HEK293 (cell line): ENCODE data around the gene TULP1.

Source experiments
- GLIS1 ChIP-seq: fragments of 450-650 bp; formaldehyde crosslinking; IDR thresholded peaks from 2 replicates; pipeline ENCODE4 v1.5.1; 2016; ENCODE audit warnings: missing biosample characterization, missing genetic modification characterization
- ZNF292 ChIP-seq: fragments of 450-650 bp; formaldehyde crosslinking; IDR thresholded peaks from 2 replicates; pipeline ENCODE4 v1.5.1; 2016; ENCODE audit warnings: low read depth, missing biosample characterization, missing genetic modification characterization, borderline replicate concordance
- ZNF350 ChIP-seq: fragments of 450-650 bp; formaldehyde crosslinking; IDR thresholded peaks from 2 replicates; pipeline ENCODE4 v1.5.0; 2017; ENCODE audit warnings: missing biosample characterization, mild to moderate bottlenecking, missing genetic modification characterization
- ZNF558 ChIP-seq: fragments of 450-650 bp; formaldehyde crosslinking; IDR thresholded peaks from 2 replicates; pipeline ENCODE4 v1.5.1; 2016; ENCODE audit warnings: missing biosample characterization, missing genetic modification characterization
- ZNF623 ChIP-seq: fragments of 450-650 bp; formaldehyde crosslinking; IDR thresholded peaks from 2 replicates; pipeline ENCODE4 v1.5.1; 2016; ENCODE audit warnings: missing biosample characterization, missing genetic modification characterization
- TF ChIP-seq, protein P1 (sequence below): fragments of 450-650 bp; formaldehyde crosslinking; IDR thresholded peaks from 2 replicates; pipeline ENCODE4 v1.5.1; 2016; ENCODE audit warnings: missing biosample characterization, missing genetic modification characterization
- TF ChIP-seq, protein P2 (sequence below): fragments of 450-650 bp; formaldehyde crosslinking; IDR thresholded peaks from 2 replicates; pipeline ENCODE4 v1.5.1; 2016; ENCODE audit warnings: missing biosample characterization, missing genetic modification characterization

DNA sequence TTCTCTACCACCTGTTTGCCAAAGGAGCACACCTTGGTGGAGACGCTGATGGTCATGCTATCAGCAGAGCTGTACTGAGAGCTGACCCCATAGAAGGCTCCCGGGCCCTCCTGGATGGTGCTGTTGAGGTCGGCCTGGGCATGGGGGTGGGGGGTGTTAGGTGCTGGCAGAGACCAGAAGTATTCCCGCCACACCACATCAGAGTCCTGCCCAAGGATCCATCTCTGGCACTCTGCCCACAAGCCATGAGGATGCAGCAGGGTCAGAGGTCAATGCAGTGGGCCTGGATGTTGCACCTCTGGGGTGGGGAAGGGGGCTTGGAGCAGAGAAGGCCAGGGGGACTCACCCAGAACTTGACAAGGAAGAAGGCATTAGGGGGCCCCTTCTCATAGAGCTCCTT lies 37.1 kb downstream of the TULP1 start:
- no peak for TF ChIP-seq ZNF292 (tag by site-specific recombination)
- TF ChIP-seq, protein P1, sequence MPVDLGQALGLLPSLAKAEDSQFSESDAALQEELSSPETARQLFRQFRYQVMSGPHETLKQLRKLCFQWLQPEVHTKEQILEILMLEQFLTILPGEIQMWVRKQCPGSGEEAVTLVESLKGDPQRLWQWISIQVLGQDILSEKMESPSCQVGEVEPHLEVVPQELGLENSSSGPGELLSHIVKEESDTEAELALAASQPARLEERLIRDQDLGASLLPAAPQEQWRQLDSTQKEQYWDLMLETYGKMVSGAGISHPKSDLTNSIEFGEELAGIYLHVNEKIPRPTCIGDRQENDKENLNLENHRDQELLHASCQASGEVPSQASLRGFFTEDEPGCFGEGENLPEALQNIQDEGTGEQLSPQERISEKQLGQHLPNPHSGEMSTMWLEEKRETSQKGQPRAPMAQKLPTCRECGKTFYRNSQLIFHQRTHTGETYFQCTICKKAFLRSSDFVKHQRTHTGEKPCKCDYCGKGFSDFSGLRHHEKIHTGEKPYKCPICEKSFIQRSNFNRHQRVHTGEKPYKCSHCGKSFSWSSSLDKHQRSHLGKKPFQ (tag by site-specific recombination), result no peak
- TF ChIP-seq, protein P2, sequence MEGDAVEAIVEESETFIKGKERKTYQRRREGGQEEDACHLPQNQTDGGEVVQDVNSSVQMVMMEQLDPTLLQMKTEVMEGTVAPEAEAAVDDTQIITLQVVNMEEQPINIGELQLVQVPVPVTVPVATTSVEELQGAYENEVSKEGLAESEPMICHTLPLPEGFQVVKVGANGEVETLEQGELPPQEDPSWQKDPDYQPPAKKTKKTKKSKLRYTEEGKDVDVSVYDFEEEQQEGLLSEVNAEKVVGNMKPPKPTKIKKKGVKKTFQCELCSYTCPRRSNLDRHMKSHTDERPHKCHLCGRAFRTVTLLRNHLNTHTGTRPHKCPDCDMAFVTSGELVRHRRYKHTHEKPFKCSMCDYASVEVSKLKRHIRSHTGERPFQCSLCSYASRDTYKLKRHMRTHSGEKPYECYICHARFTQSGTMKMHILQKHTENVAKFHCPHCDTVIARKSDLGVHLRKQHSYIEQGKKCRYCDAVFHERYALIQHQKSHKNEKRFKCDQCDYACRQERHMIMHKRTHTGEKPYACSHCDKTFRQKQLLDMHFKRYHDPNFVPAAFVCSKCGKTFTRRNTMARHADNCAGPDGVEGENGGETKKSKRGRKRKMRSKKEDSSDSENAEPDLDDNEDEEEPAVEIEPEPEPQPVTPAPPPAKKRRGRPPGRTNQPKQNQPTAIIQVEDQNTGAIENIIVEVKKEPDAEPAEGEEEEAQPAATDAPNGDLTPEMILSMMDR (tag by site-specific recombination), result no peak
- TF ChIP-seq ZNF623 (tag by site-specific recombination), result no peak
- no peak for TF ChIP-seq ZNF558 (tag by site-specific recombination)
- no peak for TF ChIP-seq GLIS1 (tag by site-specific recombination)
- TF ChIP-seq ZNF350 (tag by site-specific recombination), result no peak
